Measurements from ENCODE around the gene MTHFSD.

DNA sequence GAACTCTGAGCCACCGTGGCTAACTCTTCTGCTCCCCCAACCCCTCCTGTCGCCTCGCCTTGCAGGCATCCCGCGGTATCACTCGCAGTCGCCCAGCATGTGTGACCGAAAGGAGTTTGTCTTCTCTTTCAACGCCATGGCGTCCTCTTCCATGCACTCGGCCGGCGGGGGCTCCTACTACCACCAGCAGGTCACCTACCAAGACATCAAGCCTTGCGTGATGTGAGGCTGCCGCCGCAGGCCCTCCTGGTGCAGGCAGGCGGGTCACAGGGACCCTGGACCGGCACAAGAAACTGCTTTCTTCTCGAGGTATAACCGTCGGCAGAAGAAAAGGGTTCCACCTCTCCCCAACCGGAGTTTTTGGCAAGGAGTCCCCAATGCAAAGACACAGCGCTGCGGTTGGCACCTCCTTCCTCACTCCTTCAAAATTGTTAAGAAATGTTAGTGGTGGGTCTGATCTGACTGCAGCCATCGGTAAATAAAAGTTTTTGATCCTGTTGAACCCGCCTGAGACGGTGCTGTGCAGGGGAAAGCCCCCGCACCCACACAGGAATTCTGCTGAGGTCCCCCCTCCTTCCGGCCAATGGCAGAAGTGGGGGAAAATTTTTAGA is 42.1 kb downstream of the MTHFSD start:
- TF ChIP-seq, protein P1, sequence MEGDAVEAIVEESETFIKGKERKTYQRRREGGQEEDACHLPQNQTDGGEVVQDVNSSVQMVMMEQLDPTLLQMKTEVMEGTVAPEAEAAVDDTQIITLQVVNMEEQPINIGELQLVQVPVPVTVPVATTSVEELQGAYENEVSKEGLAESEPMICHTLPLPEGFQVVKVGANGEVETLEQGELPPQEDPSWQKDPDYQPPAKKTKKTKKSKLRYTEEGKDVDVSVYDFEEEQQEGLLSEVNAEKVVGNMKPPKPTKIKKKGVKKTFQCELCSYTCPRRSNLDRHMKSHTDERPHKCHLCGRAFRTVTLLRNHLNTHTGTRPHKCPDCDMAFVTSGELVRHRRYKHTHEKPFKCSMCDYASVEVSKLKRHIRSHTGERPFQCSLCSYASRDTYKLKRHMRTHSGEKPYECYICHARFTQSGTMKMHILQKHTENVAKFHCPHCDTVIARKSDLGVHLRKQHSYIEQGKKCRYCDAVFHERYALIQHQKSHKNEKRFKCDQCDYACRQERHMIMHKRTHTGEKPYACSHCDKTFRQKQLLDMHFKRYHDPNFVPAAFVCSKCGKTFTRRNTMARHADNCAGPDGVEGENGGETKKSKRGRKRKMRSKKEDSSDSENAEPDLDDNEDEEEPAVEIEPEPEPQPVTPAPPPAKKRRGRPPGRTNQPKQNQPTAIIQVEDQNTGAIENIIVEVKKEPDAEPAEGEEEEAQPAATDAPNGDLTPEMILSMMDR (IDR thresholded peaks at IDR 0.05; ENCODE audit: borderline replicate concordance, extremely low read depth, low read length, poor library complexity, severe bottlenecking): no peak
- TF ChIP-seq EZH2 (IDR thresholded peaks at IDR 0.05; ENCODE audit: borderline replicate concordance, low read depth, low read length, severe bottlenecking): no peak

All from DND-41 (cell line).